GM18951 (cell line): ENCODE data around the gene SNAP29.
"Not testable (repeated sequence)": the region's sequence is repeated elsewhere in the genome, so short reads cannot be mapped to it uniquely, and the experiment has no call there.

Source experiments
- POLR2A ChIP-seq: IDR thresholded peaks from 4 replicates; pipeline ENCODE4 v1.6.1; 2011; ENCODE audit warnings: mild to moderate bottlenecking; ENCODE audit not compliant: insufficient read length, insufficient read depth; ENCODE audit errors: extremely low read depth
- in situ Hi-C: fragments of 300-500 bp; cut with MboI; formaldehyde crosslinking; loops from one replicate; pipeline ENCODE4 v1.12.0; 2022; ENCODE audit warnings: low sequenced_read_pairs, mixed read lengths, inconsistent platforms; ENCODE audit not compliant: unreplicated experiment

The SNAP29 gene

DNA sequence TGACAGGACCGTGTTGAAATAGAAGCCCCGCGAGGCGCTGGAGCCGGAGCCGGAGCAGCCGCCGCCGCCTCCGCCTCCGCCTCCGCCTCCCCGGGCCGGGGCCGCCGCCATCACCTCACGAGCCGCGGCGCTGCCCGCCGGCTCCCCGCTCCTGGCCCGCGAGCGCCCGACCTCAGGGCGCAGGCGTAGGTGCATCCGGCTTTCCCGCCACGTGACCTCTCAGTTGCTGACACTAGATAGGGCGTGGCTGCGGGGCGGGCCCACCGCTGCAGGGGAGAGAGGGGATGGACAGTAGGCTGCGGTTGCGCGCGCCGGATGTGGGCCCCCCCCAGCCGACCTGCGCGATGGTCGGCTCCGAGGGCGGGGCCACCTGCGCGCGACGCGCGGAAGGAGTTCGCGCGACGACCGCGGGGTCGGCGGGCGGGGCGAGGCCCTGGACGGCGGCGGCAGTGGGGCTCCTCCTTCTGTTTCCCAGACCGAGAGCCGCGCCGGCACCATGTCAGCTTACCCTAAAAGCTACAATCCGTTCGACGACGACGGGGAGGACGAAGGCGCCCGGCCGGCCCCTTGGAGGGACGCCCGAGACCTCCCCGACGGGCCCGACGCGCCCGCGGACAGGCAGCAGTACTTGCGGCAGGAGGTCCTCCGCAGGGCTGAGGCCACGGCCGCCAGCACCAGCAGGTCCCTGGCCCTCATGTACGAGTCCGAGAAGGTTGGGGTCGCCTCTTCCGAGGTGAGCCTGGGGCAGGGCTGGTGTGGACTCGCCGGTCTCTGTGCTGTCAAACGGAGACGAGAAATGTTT is at the start of gene SNAP29, which contains the start of gene PI4KA:
SNAP29 (plus strand) TSS at position 393 of the 802 bp plus-strand sequence; CDS start at position 497, 104 bp downstream.
PI4KA (minus strand) TSS at position 197 of the 802 bp plus-strand sequence; CDS start at position 111, 86 bp downstream.
- TF ChIP-seq POLR2A, result peak; percentile 96
- in situ Hi-C loops, result no loop called here

DNA sequence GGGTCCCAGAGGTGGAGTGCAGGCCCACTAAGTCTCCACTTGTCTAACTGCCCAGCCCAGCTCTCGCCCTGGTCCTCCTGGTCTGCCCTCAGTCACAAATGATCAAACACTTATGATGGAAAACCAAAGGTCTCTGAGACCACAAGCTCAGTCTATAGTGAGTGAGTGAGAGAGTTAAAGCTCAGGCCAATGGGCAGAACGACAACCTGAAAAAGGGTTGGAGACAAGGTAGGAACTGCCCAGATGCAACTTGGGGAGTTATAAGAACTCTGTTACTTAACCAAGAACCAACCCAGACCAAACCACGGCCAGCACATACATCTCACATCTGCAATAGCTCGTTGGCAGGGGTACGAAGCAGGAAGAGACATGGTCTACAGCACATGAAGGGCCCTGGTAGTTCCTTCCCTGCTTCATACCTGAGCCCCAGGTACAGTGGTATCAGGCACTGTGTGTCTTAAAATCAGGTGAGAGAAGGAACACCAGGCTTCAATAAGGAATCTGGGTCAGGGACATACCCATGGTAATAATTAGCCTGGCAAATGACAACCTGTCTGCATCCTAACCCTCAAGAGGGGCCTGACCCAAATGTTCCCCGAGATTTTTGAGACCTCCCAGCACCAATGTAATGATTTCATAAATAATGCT is 49.1 kb upstream of the SNAP29 start:
- in situ Hi-C loops, result no loop called here
- TF ChIP-seq POLR2A, result no peak

DNA sequence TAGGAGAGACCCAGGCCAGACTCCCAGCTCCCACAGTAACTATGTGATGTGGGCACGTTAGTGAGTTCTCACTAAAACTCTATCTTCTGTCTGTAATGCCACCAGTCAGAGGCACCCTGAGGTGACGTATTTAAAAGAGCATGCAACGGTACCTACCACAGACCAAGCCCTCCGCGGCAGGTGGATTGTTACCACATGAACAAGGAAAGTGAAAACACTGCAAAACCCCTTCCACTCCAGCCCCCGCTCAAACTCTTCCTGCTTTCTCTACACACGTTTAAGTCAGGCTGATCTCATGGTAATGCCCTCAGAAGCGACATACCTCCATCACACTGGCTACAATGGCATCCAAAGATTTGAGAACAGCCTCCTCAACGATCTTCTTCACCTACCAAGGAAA is 48.2 kb upstream of the SNAP29 start:
- TF ChIP-seq POLR2A, result no peak
- in situ Hi-C loops, result no loop called here

DNA sequence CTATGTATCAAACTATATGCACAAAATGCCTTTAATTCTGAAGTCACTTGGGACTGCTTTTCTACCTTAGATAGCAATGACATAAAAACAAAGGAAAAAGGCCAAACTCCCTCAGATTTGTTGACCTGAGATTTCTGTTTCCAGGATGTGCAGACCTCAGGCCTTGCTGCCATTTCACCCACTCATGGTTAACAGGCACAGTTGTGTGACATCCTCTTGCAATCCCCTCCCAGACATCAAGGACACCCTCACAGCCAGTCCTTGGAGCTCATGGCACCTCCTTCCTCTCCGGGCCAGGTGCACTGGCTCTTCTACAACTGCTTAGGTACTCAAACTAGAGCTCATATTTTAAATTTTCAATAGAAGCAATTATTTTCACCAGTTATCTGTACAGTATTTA is 47.6 kb upstream of the SNAP29 start:
- TF ChIP-seq POLR2A, result no peak
- in situ Hi-C loops, result no loop called here

DNA sequence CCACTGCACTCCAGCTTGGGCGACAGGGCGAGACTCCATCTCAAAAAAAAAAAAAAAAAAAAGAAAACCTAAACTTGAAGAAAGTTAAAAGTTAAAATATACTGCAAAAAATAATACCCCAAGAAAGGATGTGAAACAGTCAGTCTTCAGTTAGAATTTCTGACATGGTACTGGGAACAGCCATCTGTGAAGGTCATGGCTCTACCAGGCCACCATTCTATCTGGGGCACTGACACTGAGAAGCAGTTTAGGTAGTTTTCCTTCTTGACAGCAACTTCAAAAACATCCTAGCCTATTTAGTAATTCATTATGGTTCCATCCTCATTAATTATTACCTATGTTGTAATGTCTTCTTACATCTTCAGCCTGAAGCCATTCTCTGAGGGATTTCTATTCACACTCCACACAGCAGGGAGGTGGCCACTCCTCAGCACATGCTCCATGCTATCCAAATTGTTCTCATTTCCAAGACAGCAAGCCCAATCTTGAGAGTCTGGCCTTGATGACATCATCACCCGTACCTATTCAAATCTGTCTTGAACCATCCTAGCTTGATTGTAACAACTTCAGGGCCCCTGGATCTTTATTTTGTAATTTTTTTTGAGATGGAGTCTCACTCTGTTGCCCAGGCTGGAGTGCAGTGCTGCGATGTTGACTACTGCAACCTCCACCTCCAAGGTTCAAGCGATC is 46.7 kb upstream of the SNAP29 start:
- in situ Hi-C loops, result no loop called here
- no peak for TF ChIP-seq POLR2A

DNA sequence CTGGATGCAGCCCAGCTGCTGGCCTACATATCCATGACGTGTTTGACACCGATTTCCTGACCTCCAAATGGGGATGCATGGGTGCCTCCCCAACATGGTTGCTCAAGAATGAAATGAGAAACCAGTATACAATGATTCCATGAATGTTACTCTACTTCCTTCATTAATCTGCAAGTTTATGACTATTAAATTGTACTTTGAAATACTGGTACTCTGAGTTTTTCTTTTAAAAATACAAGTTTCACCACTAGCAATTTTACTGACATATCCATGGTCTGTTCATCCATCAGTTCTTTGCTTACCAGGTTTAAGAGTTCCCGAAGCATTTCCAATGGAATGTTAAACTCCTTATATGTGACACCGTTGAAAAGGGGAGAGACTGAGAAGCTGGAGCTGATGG is 45.8 kb upstream of the SNAP29 start:
- no peak for TF ChIP-seq POLR2A
- in situ Hi-C loops, result no loop called here

DNA sequence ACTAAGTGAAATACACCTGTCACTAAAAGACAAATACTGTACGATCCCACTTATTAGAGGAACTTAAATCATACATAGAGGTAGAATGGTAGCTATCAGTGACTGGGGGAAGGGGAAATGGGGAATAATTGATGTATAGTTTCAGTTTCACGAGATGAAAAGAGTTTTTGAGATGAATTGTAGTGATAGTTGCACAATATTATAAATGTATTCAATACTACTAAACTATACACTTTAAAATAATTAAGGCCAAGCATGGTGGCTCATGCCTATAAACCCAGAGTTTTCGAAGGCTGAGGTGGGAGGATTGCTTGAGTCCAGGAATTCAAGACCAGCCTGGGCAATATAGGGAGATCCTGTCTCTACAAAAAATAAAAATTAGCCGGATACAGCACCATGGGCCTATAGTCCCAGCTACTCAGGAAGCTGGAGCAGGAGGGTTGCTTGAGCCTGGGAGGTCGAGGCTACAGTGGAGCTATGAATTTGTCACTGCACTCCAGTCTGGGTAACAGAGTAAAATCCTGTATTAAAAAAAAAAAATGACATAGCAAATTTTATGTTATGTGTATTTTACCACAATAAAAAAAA is 44.5 kb upstream of the SNAP29 start:
- in situ Hi-C loops, result no loop called here
- TF ChIP-seq POLR2A, result no peak

DNA sequence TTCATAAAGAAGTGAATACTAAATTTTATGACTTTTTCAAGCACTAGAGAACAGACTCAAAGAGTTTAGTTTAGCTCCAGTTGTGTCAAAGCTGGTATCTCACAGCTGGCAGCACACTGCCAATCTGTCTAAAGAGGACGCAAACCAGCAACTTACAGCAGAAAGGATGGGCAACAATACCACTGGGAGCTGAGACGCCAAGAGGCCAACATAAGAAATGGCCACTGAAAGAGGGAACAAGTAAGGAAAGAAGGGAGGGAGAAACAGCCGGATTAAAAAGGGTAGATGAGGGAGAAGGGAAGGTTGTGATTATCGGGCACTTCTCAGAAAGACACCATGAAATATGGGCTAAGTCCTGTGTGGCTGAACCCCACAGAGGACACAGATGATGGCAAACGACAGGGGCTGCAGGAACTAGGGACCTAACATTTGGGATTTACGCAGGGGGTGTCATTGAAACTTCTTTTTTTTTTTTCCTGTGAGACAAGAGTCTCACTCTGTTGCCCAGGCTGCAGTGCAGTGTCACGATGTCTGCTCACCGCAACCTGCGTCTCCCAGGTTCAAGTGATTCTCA is 43.2 kb upstream of the SNAP29 start:
- in situ Hi-C loops, result no loop called here
- no peak for TF ChIP-seq POLR2A

DNA sequence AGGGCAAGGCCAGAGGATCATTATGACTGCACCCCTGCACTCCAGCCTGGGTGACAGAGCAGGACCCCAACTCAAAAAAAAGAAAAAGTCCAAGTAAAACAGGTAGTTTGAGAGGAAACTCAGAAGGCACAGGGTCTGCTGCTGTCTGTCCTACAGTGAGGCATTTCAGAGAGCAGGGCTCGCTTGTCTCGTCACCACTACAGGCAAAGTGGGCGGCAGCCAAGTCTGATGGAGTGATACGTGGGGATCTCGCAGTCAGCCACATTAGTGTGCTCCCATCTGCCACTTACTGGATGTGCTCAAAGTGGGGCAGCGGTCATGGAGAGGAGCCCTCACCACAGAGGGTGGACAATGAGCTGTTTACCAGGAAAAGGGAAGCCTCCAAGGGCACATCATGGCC is 42.2 kb upstream of the SNAP29 start:
- TF ChIP-seq POLR2A, result no peak
- in situ Hi-C loops, result no loop called here

DNA sequence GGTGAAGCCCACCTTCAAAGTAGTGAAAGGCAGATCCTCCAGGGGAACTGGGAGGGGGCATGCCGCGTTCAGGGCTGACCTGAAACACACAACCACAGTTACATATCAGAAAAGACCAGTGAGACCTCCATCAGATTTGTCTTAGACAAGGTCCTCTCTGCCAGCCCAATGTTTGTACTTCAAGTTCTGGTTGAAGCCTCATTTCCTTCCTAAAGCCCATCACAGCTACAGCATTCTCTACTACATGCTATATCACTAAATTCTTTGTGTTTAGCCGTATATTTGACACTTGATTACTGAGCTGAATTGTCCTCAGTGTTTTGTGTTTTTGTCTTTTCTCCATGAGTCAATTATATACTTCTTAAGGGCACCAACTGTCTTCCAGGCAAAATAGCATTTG is 40.3 kb upstream of the SNAP29 start:
- in situ Hi-C loops, result no loop called here

DNA sequence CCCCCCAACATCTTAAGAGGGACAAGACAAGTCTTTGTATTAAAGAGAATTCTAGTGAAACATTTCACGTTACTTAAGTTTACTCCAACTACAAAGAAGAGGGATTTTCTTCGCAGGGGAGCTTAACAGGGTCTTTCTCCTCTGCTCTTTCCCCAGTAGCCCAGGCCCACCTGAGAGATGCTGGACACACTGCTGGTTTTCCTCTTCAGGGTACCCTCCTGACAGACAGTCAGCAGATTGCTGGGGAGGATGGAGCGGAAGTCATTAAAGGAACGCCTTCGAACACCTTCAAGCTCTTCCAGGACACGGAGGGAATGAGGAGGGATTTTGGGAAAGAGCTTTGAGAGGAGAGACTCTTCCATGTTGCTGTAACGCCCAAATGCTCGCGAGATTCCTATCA is 39.3 kb upstream of the SNAP29 start:
- no peak for TF ChIP-seq POLR2A
- in situ Hi-C loops, result no loop called here

More for the DNA sequence above, 40.3 kb upstream of the SNAP29 start:
- no peak for TF ChIP-seq POLR2A

DNA sequence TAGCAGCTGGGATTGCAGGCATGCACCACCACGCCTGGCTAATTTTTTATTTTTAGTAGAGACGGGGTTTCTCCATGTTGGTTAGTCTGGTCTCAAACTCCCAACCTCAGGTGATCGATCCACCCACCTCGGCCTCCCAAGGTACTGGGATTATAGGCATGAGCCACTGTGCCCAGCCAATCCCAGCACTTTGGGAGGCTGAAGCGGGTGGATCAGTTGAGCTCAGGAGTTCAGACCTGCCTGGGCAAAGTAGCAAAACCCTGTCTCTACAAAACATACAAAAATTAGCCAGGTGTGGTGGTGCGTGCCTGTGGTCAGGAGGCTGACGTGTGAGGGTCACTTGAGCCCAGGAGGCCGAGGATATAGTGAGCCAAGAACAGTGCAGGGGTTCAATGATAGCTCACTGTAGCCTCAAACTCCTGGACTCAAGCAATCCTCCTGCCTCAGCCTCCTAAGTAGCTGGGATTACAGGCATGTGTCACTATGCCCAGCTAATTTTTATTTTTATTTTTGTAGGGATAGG is 37.0 kb upstream of the SNAP29 start:
- in situ Hi-C loops, result not testable (repeated sequence)

DNA sequence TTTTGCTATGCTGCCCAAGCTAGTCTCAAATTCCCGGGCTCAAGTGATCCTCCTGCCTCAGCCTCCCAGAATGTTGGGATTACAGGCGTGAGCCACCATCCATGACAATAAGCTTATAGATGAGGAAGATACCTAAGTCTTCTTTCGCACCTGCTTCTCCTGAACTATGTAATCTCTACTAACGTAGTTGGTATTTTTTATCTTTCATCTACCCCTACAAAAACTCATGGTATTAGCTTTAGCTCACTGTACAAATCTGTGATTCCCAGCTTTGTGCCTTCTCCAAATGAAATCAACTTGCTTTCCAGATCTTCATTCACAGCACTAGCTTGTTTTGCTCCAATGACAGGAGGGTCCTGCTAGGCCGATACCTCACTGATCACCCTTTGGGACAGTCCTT is 36.6 kb upstream of the SNAP29 start:
- in situ Hi-C loops, result no loop called here
- TF ChIP-seq POLR2A, result no peak

DNA sequence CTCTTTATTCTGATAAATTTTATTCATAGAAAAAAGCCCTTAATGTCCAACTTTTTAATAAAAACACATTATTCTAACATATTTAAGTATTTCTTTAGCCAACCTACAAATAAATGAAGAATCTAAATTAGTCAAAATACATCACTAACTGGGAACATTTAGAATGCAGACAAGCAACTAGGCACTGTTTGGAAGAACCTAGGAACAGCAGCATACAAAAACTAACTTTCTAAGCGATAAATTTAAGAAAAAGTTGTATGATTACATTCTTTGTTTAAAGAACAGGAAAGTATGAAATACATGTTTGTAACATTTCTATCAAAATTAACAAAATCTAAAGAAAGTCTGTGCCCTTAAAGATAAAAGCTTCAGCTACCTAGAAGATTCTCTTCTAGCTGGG is 35.5 kb upstream of the SNAP29 start:
- no peak for TF ChIP-seq POLR2A
- in situ Hi-C loops, result no loop called here

DNA sequence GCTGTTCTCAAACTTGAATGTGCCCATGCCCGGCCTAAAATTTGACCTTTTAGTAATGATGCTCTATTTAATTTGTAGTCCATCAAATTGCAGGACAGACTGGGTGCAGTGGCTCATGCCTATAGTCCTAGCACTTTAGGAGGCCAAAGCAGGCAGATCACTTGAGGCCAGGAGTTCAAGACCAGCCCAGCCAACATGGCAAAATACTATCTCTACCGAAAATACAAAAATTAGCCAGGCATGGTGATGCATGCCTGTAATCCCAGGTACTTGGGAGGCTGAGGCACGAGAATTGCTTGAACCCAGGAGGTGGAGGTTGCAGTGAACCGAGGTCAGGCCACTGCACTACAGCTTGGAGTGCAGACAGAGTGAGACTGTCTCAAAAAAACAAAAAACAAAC is 33.6 kb upstream of the SNAP29 start:
- in situ Hi-C loops, result not testable (repeated sequence)
